Measurements from ENCODE around the gene S100A3.

- TF ChIP-seq CTCF (IDR thresholded peaks at IDR 0.05) (no peak), POLR2A (IDR thresholded peaks at IDR 0.05) (no peak)
These were observed 4.9 kb upstream of the S100A3 start for GRCh38 chr1:153553830-153554541.
